ENCODE results near the gene SYT15B.
"Not testable (repeated sequence)": the region's sequence is repeated elsewhere in the genome, so short reads cannot be mapped to it uniquely, and the experiment has no call there.

- TF ChIP-seq CTCF (IDR thresholded peaks at IDR 0.05 in 4 of 5, conservative IDR thresholded peaks at IDR 0.05 in 1 of 5); POLR2A (IDR thresholded peaks at IDR 0.05): not testable (repeated sequence)
Measured at GRCh38 chr10:47765232-47765631, 1.8 kb upstream of the SYT15B start.
